ENCODE measurements around the gene NPRL2.

Gene NPRL2

GRCh38 chr3:50354186-50354764 lies 3.7 kb upstream of the NPRL2 start:
- no peak overlapping the region for H3K4me2 ChIP-seq (ENCODE audit: low read depth, low read length, poor library complexity, severe bottlenecking)
- no peaks in the 10 kb centered on the region for H3K27me3 ChIP-seq (ENCODE audit: low read length)
- H3F3A ChIP-seq (ENCODE audit: insufficient read depth) = no peaks in the 10 kb centered on the region; the same call in 1 of the 2 replicates
- no peak overlapping the region for H2AFZ ChIP-seq (ENCODE audit: low read depth, low read length, severe bottlenecking)
- H3K4me3 ChIP-seq (ENCODE audit: insufficient read depth, low read length, poor library complexity, severe bottlenecking) = no peak overlapping the region
- H3K9me2 ChIP-seq (replicated peaks; ENCODE audit: insufficient read depth, low read length) = no peaks in the 10 kb centered on the region
- H3K36me3 ChIP-seq (ENCODE audit: low read length) = no peaks in the 10 kb centered on the region
- peaks cover 45% of the 10 kb centered on the region for H3K79me2 ChIP-seq (ENCODE audit: insufficient read depth, low read length)
- no peak for TF ChIP-seq EZH2phosphoT487 (conservative IDR thresholded peaks at IDR 0.05; ENCODE audit: low read length)
- TF ChIP-seq, protein P1, sequence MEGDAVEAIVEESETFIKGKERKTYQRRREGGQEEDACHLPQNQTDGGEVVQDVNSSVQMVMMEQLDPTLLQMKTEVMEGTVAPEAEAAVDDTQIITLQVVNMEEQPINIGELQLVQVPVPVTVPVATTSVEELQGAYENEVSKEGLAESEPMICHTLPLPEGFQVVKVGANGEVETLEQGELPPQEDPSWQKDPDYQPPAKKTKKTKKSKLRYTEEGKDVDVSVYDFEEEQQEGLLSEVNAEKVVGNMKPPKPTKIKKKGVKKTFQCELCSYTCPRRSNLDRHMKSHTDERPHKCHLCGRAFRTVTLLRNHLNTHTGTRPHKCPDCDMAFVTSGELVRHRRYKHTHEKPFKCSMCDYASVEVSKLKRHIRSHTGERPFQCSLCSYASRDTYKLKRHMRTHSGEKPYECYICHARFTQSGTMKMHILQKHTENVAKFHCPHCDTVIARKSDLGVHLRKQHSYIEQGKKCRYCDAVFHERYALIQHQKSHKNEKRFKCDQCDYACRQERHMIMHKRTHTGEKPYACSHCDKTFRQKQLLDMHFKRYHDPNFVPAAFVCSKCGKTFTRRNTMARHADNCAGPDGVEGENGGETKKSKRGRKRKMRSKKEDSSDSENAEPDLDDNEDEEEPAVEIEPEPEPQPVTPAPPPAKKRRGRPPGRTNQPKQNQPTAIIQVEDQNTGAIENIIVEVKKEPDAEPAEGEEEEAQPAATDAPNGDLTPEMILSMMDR (IDR thresholded peaks at IDR 0.05; ENCODE audit: insufficient read depth, low read length, poor library complexity, severe bottlenecking) = no peak
- H3K27ac ChIP-seq (ENCODE audit: low read depth, low read length) = no peak overlapping the region
- no peaks in the 10 kb centered on the region for H3K9me3 ChIP-seq (ENCODE audit: insufficient read depth, low read length)
- no peak overlapping the region for H3K9ac ChIP-seq (ENCODE audit: low read length)
- H4K20me1 ChIP-seq (ENCODE audit: low read depth, low read length) = no peaks in the 10 kb centered on the region

- Histone ChIP-seq H3K4me2 (ENCODE audit: low read depth, low read length, poor library complexity, severe bottlenecking) (no peak overlapping the region), H3K4me3 (ENCODE audit: insufficient read depth, low read length, poor library complexity, severe bottlenecking) (no peak overlapping the region), H3K36me3 (ENCODE audit: low read length) (no peaks in the 10 kb centered on the region), H3K9me3 (ENCODE audit: insufficient read depth, low read length) (no peaks in the 10 kb centered on the region), H3K9me2 (replicated peaks; ENCODE audit: insufficient read depth, low read length) (no peaks in the 10 kb centered on the region), H3K9ac (ENCODE audit: low read length) (no peak overlapping the region), H2AFZ (ENCODE audit: low read depth, low read length, severe bottlenecking) (no peak overlapping the region), H3K27ac (ENCODE audit: low read depth, low read length) (no peak overlapping the region), H4K20me1 (ENCODE audit: low read depth, low read length) (no peaks in the 10 kb centered on the region), H3F3A (ENCODE audit: insufficient read depth) (no peaks in the 10 kb centered on the region; the same call in 1 of the 2 replicates), H3K79me2 (ENCODE audit: insufficient read depth, low read length) (peaks cover 37% of the 10 kb centered on the region), H3K27me3 (ENCODE audit: low read length) (no peaks in the 10 kb centered on the region)
- TF ChIP-seq, protein P1 (IDR thresholded peaks at IDR 0.05; ENCODE audit: insufficient read depth, low read length, poor library complexity, severe bottlenecking) = no peak
- no peak for TF ChIP-seq EZH2phosphoT487 (conservative IDR thresholded peaks at IDR 0.05; ENCODE audit: low read length)
Observed at GRCh38 chr3:50353245-50354004, 2.9 kb upstream of the NPRL2 start.

- H3K27me3 ChIP-seq (ENCODE audit: low read length) = no peaks in the 10 kb centered on the region
- TF ChIP-seq, protein P1 (IDR thresholded peaks at IDR 0.05; ENCODE audit: insufficient read depth, low read length, poor library complexity, severe bottlenecking) = no peak
- TF ChIP-seq EZH2phosphoT487 (conservative IDR thresholded peaks at IDR 0.05; ENCODE audit: low read length) = no peak
- no peak overlapping the region for H3K4me3 ChIP-seq (ENCODE audit: insufficient read depth, low read length, poor library complexity, severe bottlenecking)
- H2AFZ ChIP-seq (ENCODE audit: low read depth, low read length, severe bottlenecking) = no peak overlapping the region
- no peaks in the 10 kb centered on the region for H3K9me3 ChIP-seq (ENCODE audit: insufficient read depth, low read length)
- H3K36me3 ChIP-seq (ENCODE audit: low read length) = no peaks in the 10 kb centered on the region
- peaks cover 30% of the 10 kb centered on the region for H3K79me2 ChIP-seq (ENCODE audit: insufficient read depth, low read length)
- no peak overlapping the region for H3K4me2 ChIP-seq (ENCODE audit: low read depth, low read length, poor library complexity, severe bottlenecking)
- no peaks in the 10 kb centered on the region for H3K9me2 ChIP-seq (replicated peaks; ENCODE audit: insufficient read depth, low read length)
- no peaks in the 10 kb centered on the region for H4K20me1 ChIP-seq (ENCODE audit: low read depth, low read length)
- H3K9ac ChIP-seq (ENCODE audit: low read length) = no peak overlapping the region
- H3F3A ChIP-seq (ENCODE audit: insufficient read depth) = no peaks in the 10 kb centered on the region; the same call in 1 of the 2 replicates
- no peak overlapping the region for H3K27ac ChIP-seq (ENCODE audit: low read depth, low read length)
Observed at GRCh38 chr3:50352781-50353180, 2.2 kb upstream of the NPRL2 start.

Data from SU-DHL-6 (cell line).